ENCODE data around the gene ARHGEF18.
A peak's percentile ranks its signal among the peaks of the same experiment; 100 is the strongest.

The ARHGEF18 gene

GRCh38 chr19:7377196-7377595 lies 28.5 kb downstream of the ARHGEF18 start:
- DNase-seq (ENCODE audit: low spot score in 2 of 2), result no peak
- Histone ChIP-seq H3K27me3 (ENCODE audit: low read depth) (no peaks in the 10 kb centered on the region), H3K4me3 (no peak overlapping the region), H3K4me1 (no peaks in the 10 kb centered on the region; the same call in 1 of the 2 replicates), H3K9me3 (no peaks in the 10 kb centered on the region), H3K36me3 (replicated peaks) (no peaks in the 10 kb centered on the region)
- in situ Hi-C loops (cut with MboI; ENCODE audit: low sequenced_read_pairs), result no loop called here

DNA sequence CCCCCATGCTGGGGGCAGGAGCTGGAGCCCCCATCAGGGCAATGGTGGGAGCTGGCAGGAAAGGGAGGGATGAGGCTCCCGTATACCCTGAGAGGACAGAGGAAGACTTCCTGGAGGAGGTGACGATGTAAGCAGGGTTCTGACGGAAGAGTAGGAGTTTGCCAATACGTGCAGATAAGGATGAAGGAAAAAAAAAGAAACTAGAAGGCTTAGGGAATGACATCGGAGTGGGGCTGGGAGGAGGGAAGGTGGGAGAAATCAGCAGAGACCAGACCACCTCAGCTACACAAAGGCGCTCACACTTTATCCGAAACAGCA lies 32.3 kb downstream of the ARHGEF18 start:
- Histone ChIP-seq H3K27me3 (ENCODE audit: low read depth) (no peaks in the 10 kb centered on the region), H3K36me3 (replicated peaks) (no peaks in the 10 kb centered on the region), H3K4me1 (no peaks in the 10 kb centered on the region; the same call in 1 of the 2 replicates), H3K9me3 (no peaks in the 10 kb centered on the region), H3K4me3 (no peak overlapping the region)
- in situ Hi-C loops (cut with MboI; ENCODE audit: low sequenced_read_pairs), result no loop called here
- no peak for DNase-seq (ENCODE audit: low spot score in 2 of 2)

DNA sequence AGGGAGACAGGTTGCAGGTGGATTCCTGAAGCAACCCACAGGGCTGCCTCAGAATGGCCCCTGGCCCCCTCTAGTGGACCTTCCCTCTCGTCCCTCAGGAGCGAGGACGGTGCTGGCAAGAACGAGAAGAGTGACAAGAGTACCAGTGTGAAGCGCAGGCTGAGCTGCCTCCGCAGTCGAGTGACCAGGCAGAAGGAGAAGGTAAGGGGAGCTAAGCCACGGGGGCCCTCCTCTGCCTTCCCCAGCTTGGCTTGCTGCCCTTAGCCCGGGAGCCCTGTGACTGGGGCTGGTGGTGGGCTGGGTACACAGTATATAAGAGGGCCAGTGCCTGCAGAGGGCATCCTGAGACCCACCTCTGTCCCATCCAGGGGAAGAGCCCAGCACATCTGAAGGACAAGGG lies 34.0 kb downstream of the ARHGEF18 start:
- in situ Hi-C loops (cut with MboI; ENCODE audit: low sequenced_read_pairs), result no loop called here
- no peaks in the 10 kb centered on the region for H3K27me3 ChIP-seq (ENCODE audit: low read depth)
- H3K9me3 ChIP-seq, result no peaks in the 10 kb centered on the region
- H3K4me3 ChIP-seq, result no peak overlapping the region
- H3K4me1 ChIP-seq, result no peaks in the 10 kb centered on the region; the same call in 1 of the 2 replicates
- H3K36me3 ChIP-seq (replicated peaks), result no peaks in the 10 kb centered on the region
- no peak for DNase-seq (ENCODE audit: low spot score in 2 of 2)

DNA sequence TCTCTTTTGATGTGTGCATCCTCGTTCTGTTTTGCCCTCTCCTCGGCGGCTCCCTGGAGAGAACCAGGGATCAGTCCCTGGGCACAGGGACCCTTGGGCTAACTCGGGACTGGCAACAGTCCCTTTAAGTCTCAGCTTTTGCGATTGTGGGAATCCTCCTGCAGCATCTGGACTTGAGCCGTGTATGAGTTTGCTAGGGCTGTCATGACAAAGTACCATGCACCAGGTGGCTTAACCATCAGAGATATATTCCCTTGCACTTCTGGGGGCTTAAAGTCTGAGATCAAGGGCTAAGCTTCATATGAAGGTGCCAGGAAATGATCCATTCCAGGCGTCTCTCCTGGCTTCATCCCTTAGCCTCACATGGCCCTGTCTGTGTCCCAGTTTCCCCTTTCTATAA lies 34.5 kb downstream of the ARHGEF18 start:
- no peaks in the 10 kb centered on the region for H3K27me3 ChIP-seq (ENCODE audit: low read depth)
- no peak for DNase-seq (ENCODE audit: low spot score in 2 of 2)
- in situ Hi-C loops (cut with MboI; ENCODE audit: low sequenced_read_pairs), result no loop called here
- H3K36me3 ChIP-seq (replicated peaks), result no peaks in the 10 kb centered on the region
- H3K4me3 ChIP-seq, result no peak overlapping the region
- no peaks in the 10 kb centered on the region; the same call in 1 of the 2 replicates for H3K4me1 ChIP-seq
- H3K9me3 ChIP-seq, result no peaks in the 10 kb centered on the region

DNA sequence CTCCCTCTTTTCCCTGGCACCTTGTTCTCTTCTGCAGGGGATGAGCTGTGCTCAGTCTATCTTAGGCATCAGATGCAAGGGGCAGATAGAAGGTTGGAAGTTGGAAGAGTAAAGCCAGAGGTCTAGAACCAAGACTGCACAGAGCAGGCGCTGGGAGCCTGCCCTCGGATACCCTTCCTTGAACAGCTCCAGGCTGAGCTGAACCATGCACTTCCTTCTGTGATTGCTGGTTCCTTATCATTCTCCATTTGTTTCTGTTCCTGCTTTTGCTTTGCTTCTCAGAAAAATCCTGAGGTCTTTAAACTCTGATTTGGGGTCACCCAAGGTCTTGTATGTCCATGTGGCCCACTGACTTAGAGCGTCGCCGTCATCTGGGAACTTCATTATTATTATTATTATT lies 36.3 kb downstream of the ARHGEF18 start:
- no peak overlapping the region for H3K4me3 ChIP-seq
- in situ Hi-C loops (cut with MboI; ENCODE audit: low sequenced_read_pairs), result no loop called here
- H3K36me3 ChIP-seq (replicated peaks), result no peaks in the 10 kb centered on the region
- no peaks in the 10 kb centered on the region for H3K9me3 ChIP-seq
- H3K4me1 ChIP-seq, result no peaks in the 10 kb centered on the region; the same call in 1 of the 2 replicates
- no peak for DNase-seq (ENCODE audit: low spot score in 2 of 2)
- H3K27me3 ChIP-seq (ENCODE audit: low read depth), result no peaks in the 10 kb centered on the region

GRCh38 chr19:7386308-7386707 lies 37.6 kb downstream of the ARHGEF18 start:
- Histone ChIP-seq H3K9me3 (no peaks in the 10 kb centered on the region), H3K27me3 (ENCODE audit: low read depth) (no peaks in the 10 kb centered on the region), H3K4me3 (no peak overlapping the region), H3K4me1 (no peaks in the 10 kb centered on the region), H3K36me3 (replicated peaks) (no peaks in the 10 kb centered on the region)
- DNase-seq (ENCODE audit: low spot score in 2 of 2), result no peak
- in situ Hi-C loops (cut with MboI; ENCODE audit: low sequenced_read_pairs), result no loop called here

GRCh38 chr19:7386769-7387168 lies 38.0 kb downstream of the ARHGEF18 start:
- DNase-seq (ENCODE audit: low spot score in 2 of 2), result no peak
- Histone ChIP-seq H3K4me1 (no peaks in the 10 kb centered on the region), H3K27me3 (ENCODE audit: low read depth) (no peaks in the 10 kb centered on the region), H3K36me3 (replicated peaks) (no peaks in the 10 kb centered on the region), H3K4me3 (no peak overlapping the region), H3K9me3 (no peaks in the 10 kb centered on the region)
- in situ Hi-C loops (cut with MboI; ENCODE audit: low sequenced_read_pairs), result no loop called here

DNA sequence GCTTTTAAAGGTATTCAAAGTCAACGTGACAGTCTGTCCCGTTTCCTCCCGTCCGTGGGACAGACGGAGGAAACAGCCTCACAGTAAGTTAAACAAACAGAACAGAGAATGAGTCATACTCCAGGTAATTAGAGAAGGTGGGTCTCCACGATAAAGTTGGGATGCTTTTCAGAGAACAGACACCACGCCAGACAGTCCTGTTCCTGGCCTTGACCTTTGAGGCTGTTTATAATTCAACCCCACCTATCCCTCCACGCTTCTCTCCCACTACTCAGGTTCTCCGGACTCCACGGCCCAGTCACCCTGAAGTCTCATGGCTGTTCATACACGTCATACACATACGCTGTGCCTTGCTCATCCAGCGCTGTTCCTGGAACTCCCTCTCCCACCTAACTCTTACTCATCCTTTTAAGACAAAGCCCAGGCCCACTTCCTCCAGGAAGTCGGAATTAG lies 42.5 kb downstream of the ARHGEF18 start:
- Histone ChIP-seq H3K4me3 (no peak overlapping the region), H3K27me3 (ENCODE audit: low read depth) (no peaks in the 10 kb centered on the region), H3K9me3 (no peaks in the 10 kb centered on the region; the same call in 1 of the 2 replicates), H3K4me1 (peaks cover 4% of the 10 kb centered on the region; the same call in 1 of the 2 replicates), H3K36me3 (replicated peaks) (no peaks in the 10 kb centered on the region; the same call in 1 of the 2 replicates)
- in situ Hi-C loops (cut with MboI; ENCODE audit: low sequenced_read_pairs), result no loop called here
- no peak for DNase-seq (ENCODE audit: low spot score in 2 of 2)

DNA sequence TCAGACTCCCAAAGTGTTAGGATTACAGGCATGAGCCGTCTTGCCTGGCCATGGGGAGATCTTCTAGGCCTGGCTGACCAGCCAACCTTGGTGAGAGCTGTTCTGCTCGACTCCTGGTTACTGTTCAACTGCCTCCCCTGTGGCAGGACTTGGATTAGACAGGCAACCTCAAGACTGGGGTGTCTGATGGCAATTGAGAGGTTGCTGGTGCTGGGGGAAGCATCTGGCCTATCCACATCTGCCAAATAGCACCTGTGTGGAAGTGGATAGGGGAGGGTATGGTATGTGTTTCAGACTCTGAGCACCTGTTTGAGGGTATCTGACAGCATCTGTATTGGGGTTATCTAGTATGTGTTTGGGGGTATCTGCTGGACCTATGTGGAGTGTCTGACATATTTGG lies 44.7 kb downstream of the ARHGEF18 start:
- in situ Hi-C loops (cut with MboI; ENCODE audit: low sequenced_read_pairs), result no loop called here

GRCh38 chr19:7393939-7394730 lies 45.4 kb downstream of the ARHGEF18 start:
- DNase-seq (ENCODE audit: low spot score in 2 of 2), result no peak
- in situ Hi-C loops (cut with MboI; ENCODE audit: low sequenced_read_pairs), result no loop called here
- peaks cover 18% of the 10 kb centered on the region for H3K4me1 ChIP-seq
- H3K27me3 ChIP-seq (ENCODE audit: low read depth), result no peaks in the 10 kb centered on the region
- H3K9me3 ChIP-seq, result no peaks in the 10 kb centered on the region; the same call in 1 of the 2 replicates
- H3K36me3 ChIP-seq (replicated peaks), result no peaks in the 10 kb centered on the region; the same call in 1 of the 2 replicates
- peak overlapping the region; percentile 97 for H3K4me3 ChIP-seq

More for the DNA sequence above, 44.7 kb downstream of the ARHGEF18 start:
- Histone ChIP-seq H3K36me3 (replicated peaks) (no peaks in the 10 kb centered on the region; the same call in 1 of the 2 replicates), H3K4me3 (no peak overlapping the region), H3K4me1 (peaks cover 14% of the 10 kb centered on the region), H3K27me3 (ENCODE audit: low read depth) (no peaks in the 10 kb centered on the region), H3K9me3 (no peaks in the 10 kb centered on the region; the same call in 1 of the 2 replicates)
- no peak for DNase-seq (ENCODE audit: low spot score in 2 of 2)

DNA sequence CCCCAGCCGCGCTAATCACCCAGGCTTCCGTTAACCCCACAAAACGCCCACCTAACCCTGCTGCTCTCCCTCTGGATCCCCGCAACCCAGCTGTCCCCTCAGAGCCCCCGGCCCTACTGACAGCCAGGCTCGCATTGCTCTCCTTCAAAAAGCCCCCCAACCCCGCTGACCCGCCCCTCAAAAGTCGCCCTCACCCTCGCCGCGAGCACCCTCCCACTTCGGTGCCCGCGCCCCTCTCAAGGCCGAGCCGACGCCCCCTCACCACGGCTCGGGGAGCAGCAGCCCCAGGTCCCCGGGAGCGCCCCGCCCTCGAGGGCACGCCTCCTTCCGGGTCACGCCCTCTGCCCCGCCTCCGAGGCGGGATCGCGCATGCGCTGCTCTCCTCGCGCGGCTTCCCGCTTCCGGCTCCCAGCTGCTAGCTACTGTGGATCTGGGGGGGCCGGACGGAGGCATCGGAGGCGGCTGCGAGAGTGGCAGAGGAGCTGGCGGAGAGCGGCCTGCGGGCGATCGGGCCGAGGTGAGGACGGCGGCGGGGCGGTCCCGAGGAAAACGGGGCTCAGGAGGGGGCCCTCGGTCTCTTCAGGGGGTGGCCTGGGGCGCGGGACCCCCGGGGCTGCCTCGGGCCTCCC lies 46.1 kb downstream of the ARHGEF18 start:
- in situ Hi-C loops (cut with MboI; ENCODE audit: low sequenced_read_pairs), result no loop called here
- peak overlapping the region; percentile 97 for H3K4me3 ChIP-seq
- H3K4me1 ChIP-seq, result peaks cover 22% of the 10 kb centered on the region
- no peaks in the 10 kb centered on the region; the same call in 1 of the 2 replicates for H3K9me3 ChIP-seq
- no peaks in the 10 kb centered on the region for H3K27me3 ChIP-seq (ENCODE audit: low read depth)
- DNase-seq (ENCODE audit: low spot score in 2 of 2), result peak; percentile 44 to 85
- no peaks in the 10 kb centered on the region; the same call in 1 of the 2 replicates for H3K36me3 ChIP-seq (replicated peaks)

DNA sequence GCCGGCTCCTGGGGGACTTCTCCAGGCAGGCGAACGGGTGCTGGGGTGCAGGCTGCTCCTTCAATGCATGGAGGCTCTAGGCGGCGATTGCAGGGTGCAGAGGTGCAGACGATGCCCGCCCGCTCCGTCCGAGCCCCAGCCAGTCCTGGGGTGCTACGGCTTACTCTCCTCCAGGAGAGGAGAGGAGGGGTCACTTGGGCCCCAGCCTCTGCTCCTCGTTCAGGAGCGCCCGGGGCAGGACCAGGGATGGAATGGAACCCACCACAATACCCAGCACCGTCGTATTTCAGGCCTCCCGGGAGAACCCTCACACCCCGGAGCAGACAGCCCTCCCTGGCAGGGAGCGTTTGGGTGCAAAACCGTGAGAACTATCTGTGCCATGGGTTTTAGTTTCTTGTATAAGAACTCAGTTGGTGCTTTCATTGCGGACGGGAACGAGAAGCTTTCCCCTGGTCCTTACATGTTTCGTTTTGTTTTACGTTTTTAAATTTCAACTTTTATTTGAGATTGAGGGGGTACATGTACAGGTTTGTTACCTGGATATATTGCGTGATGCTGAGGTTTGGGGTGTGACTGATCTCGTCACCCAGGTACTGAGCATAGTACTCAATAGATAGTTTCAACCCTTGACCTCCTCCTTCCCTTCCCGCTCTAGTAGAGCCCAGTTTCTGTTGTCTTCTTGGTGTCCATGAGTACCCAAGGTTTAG lies 46.8 kb downstream of the ARHGEF18 start:
- H3K27me3 ChIP-seq (ENCODE audit: low read depth), result no peaks in the 10 kb centered on the region
- in situ Hi-C loops (cut with MboI; ENCODE audit: low sequenced_read_pairs), result no loop called here
- no peaks in the 10 kb centered on the region; the same call in 1 of the 2 replicates for H3K9me3 ChIP-seq
- no peak for DNase-seq (ENCODE audit: low spot score in 2 of 2)
- peak overlapping the region; percentile 97 for H3K4me3 ChIP-seq
- H3K4me1 ChIP-seq, result peaks cover 22% of the 10 kb centered on the region
- no peaks in the 10 kb centered on the region; the same call in 1 of the 2 replicates for H3K36me3 ChIP-seq (replicated peaks)

GRCh38 chr19:7397687-7398086 lies 49.0 kb downstream of the ARHGEF18 start:
- H3K9me3 ChIP-seq, result no peaks in the 10 kb centered on the region; the same call in 1 of the 2 replicates
- H3K36me3 ChIP-seq (replicated peaks), result peaks cover 8% of the 10 kb centered on the region
- DNase-seq (ENCODE audit: low spot score in 2 of 2), result no peak
- in situ Hi-C loops (cut with MboI; ENCODE audit: low sequenced_read_pairs), result no loop called here
- peaks cover 22% of the 10 kb centered on the region for H3K4me1 ChIP-seq
- H3K4me3 ChIP-seq, result no peak overlapping the region
- H3K27me3 ChIP-seq (ENCODE audit: low read depth), result no peaks in the 10 kb centered on the region

Data from HAP-1 (cell line).